K562 (cell line): Measurements from ENCODE around the gene C1orf56. TPM values are rescaled to one million over a fixed set of nuclear protein-coding genes. Genes with fewer than 3 reads are reported as not detected.

Experiments used
- ATAC-seq: fragments of 200-7000 bp; cut with Tn5 transposase; 3 replicates; pipeline ENCODE4 v1.9.1; 2020; ENCODE audit warnings: moderate library complexity
- BruUV-seq: library from RNA; stranded (reverse); fragments of 400-500 nt; replicated peaks from 2 replicates; lab custom pipeline; 2021; lab: Mats Ljungman, UMichigan
- CTCF ChIA-PET: fragments of 300-600 bp; formaldehyde crosslinking; extraction: SDS; loops from one replicate; lab custom pipeline; 2021; ENCODE audit warnings: low intra/inter-chr PET ratio; lab: Yijun Ruan, JAX
- POLR2A ChIA-PET: fragments of 300-600, 350-650 bp; sonication (Branson Sonifier 250); formaldehyde crosslinking; extraction: SDS; loops from one replicate; lab custom pipeline; 2021; ENCODE audit warnings: antibody characterized with exemption, inconsistent platforms; lab: Yijun Ruan, JAX
- DNase-seq, 4 experiments: peaks; one replicate each; pipeline versions ENCODE4 v3.0.0 to v3.0.0-alpha.2; 2011 to 2018; ENCODE audit warnings: low spot score in 3 of 4, mixed read lengths in 3 of 4; ENCODE audit errors: extremely low read depth in 1 of 4
- FAIRE-seq: peaks from 2 replicates; lab custom pipeline; 2011; peaks lifted over from hg19 to GRCh38; lab: Jason Lieb, UNC
- H2AFZ ChIP-seq: 2 replicates; pipeline ENCODE4 v1.6.0; 2011; ENCODE audit warnings: low read depth, low read length, control low read depth, inconsistent platforms
- H3K27ac ChIP-seq: fragments of 200-600 bp; 3 replicates; pipeline ENCODE4 v1.8.0; 2011; ENCODE audit warnings: low read depth, mild to moderate bottlenecking, control low read depth, inconsistent platforms, low read length, moderate library complexity, mixed read lengths; ENCODE audit errors: extremely low read depth
- H3K27me3 ChIP-seq, 2 experiments: fragments of 300-600 bp in 1 of 2; 2 replicates in 1 of 2; 3 replicates in 1 of 2; pipeline versions ENCODE4 v1.6.0 to v1.8.0; 2011; ENCODE audit warnings: inconsistent platforms in 2 of 2, low read length in 2 of 2, mild to moderate bottlenecking in 1 of 2, mixed read lengths in 1 of 2, moderate library complexity in 1 of 2; ENCODE audit not compliant: control insufficient read depth in 2 of 2, insufficient read depth in 2 of 2
- H3K36me3 ChIP-seq: fragments of 300-600 bp; 3 replicates; pipeline ENCODE4 v1.8.0; 2011; ENCODE audit warnings: mild to moderate bottlenecking, low read length, inconsistent platforms; ENCODE audit not compliant: control insufficient read depth, insufficient read depth
- H3K4me1 ChIP-seq, 2 experiments: fragments of 200-600 bp in 1 of 2; replicated peaks in 1 of 2; 2 replicates in 1 of 2; 3 replicates in 1 of 2; pipeline versions ENCODE4 v1.5.1 to v1.8.0; 2011; ENCODE audit warnings: inconsistent platforms in 2 of 2, low read length in 2 of 2, mild to moderate bottlenecking in 1 of 2, mixed read lengths in 1 of 2, moderate library complexity in 1 of 2; ENCODE audit not compliant: control insufficient read depth in 2 of 2, insufficient read depth in 2 of 2
- H3K4me2 ChIP-seq: 2 replicates; pipeline ENCODE4 v1.6.1; 2011; ENCODE audit warnings: low read length, control low read depth, inconsistent platforms, mixed read lengths; ENCODE audit not compliant: insufficient read depth
- H3K4me3 ChIP-seq: fragments of 200-600 bp; sonication (generic), shearing (Covaris generic); 2 replicates; pipeline ENCODE4 v1.5.1; 2016; ENCODE audit warnings: control low read depth, inconsistent platforms
- H3K79me2 ChIP-seq: fragments of 200-600 bp; 3 replicates; pipeline ENCODE4 v1.8.0; 2011; ENCODE audit warnings: low read length, inconsistent platforms; ENCODE audit not compliant: control insufficient read depth, insufficient read depth
- H3K9ac ChIP-seq, 2 experiments: 2 replicates each; pipeline versions ENCODE4 v1.6.0 to v1.6.1; 2011; ENCODE audit warnings: low read depth in 2 of 2, low read length in 2 of 2, control low read depth in 1 of 2, inconsistent platforms in 1 of 2, mild to moderate bottlenecking in 1 of 2, mixed read lengths in 1 of 2; ENCODE audit not compliant: insufficient read depth in 1 of 2
- H3K9me1 ChIP-seq: one replicate; pipeline ENCODE4 v1.6.0; 2011; ENCODE audit warnings: inconsistent platforms, mild to moderate bottlenecking, low read length, moderate library complexity; ENCODE audit not compliant: control insufficient read depth, insufficient read depth
- H3K9me3 ChIP-seq: replicated peaks from 2 replicates; pipeline ENCODE4 v1.5.1; 2011; ENCODE audit warnings: low read depth, low read length, inconsistent platforms; ENCODE audit not compliant: control insufficient read depth, insufficient read depth
- H4K20me1 ChIP-seq: replicated peaks from 2 replicates; pipeline ENCODE4 v1.6.1; 2011; ENCODE audit warnings: low read length, inconsistent platforms, mixed read lengths; ENCODE audit not compliant: control insufficient read depth, insufficient read depth
- EGR1 ChIP-seq: fragments of 450-650 bp; conservative IDR thresholded peaks from 2 replicates; pipeline ENCODE4 v1.6.1; 2017; ENCODE audit warnings: mild to moderate bottlenecking
- HDGF ChIP-seq: fragments of 450-650 bp; IDR thresholded peaks from 2 replicates; pipeline ENCODE4 v1.6.1; 2016
- KDM5B ChIP-seq: fragments of 200-600 bp; sonication (generic); IDR thresholded peaks from 2 replicates; pipeline ENCODE4 v1.6.1; 2012; ENCODE audit warnings: low read depth, mild to moderate bottlenecking, moderate library complexity, low read length, control low read depth, inconsistent platforms; ENCODE audit not compliant: insufficient replicate concordance
- MEF2A ChIP-seq: IDR thresholded peaks from 2 replicates; pipeline ENCODE4 v1.6.1; 2011; ENCODE audit warnings: low read depth, mild to moderate bottlenecking, low read length, moderate library complexity; ENCODE audit not compliant: control insufficient read depth
- ZNF639 ChIP-seq, 2 experiments: fragments of 200-800 bp in 1 of 2; sonication (Bioruptor generic) in 1 of 2; sonication (generic) in 1 of 2; formaldehyde crosslinking in 1 of 2; IDR thresholded peaks in 1 of 2; conservative IDR thresholded peaks in 1 of 2; 2 replicates each; pipeline versions ENCODE4 v1.5.0 to v1.6.1; 2016 to 2020; ENCODE audit warnings: missing compliant biosample characterization in 1 of 2, missing genetic modification characterization in 1 of 2, missing genetic modification reagents in 1 of 2
- WGBS: fragments of 100-300 bp; shearing (Covaris generic); methylation state at CpG from one replicate; pipeline ENCODE4 v1.1.6; 2016; ENCODE audit warnings: low coverage, mixed read lengths; ENCODE audit not compliant: insufficient coverage; ENCODE audit errors: missing lambda C conversion rate; 5-methylcytosine and 5-hydroxymethylcytosine counted together
- in situ Hi-C: fragments of 300-500 bp; cut with MboI; formaldehyde crosslinking; loops from 4 replicates; pipeline ENCODE4 v1.15.0; 2018; ENCODE audit warnings: inconsistent platforms, mixed read lengths
- intact Hi-C: fragments of 100-400 bp; cut with micrococcal nuclease; formaldehyde crosslinking; loops from 2 replicates; pipeline ENCODE4 v1.14.2; 2022
- polyA plus RNA-seq, 8 experiments: library from polyadenylated mRNA; depleted of rRNA in 4 of 8; stranded (reverse) in 5 of 8; unstranded in 3 of 8; fragments of >200 nt; fragmentation: Nextera tagmentation in 2 of 8; fragmentation: Illumina TruSeq in 1 of 8; extraction: Ambion mirVana in 2 of 8; extraction: Trizol in 1 of 8; gene quantifications; 2 replicates each; pipeline versions ENCODE4 v1.2.1 to v1.2.3, GENCODE V29; 2011 to 2014; ENCODE audit warnings: inconsistent platforms in 1 of 8, missing spikeins in 1 of 8
- total RNA-seq, 7 experiments: library from RNA; depleted of rRNA in 6 of 7; stranded (reverse); fragments of >200 nt in 6 of 7; fragmentation: Illumina TruSeq in 2 of 7; extraction: Trizol in 2 of 7; gene quantifications; 2 replicates each; pipeline versions ENCODE4 v1.2.1 to v1.2.3, GENCODE V29; 2011 to 2021; ENCODE audit warnings: low replicate concordance in 1 of 7
- TF ChIP-seq, protein P1 (sequence below): fragments of 250-450 bp; sonication (Bioruptor Pico); IDR thresholded peaks from 2 replicates; pipeline ENCODE4 v1.9.0; 2021; ENCODE audit warnings: mild to moderate bottlenecking, inconsistent platforms
- TF ChIP-seq, protein P2 (sequence below): sonication (generic); formaldehyde crosslinking; IDR thresholded peaks from 2 replicates; pipeline ENCODE4 v1.8.1; 2023; ENCODE audit warnings: missing genetic modification reagents, mild to moderate bottlenecking, borderline replicate concordance
- TF ChIP-seq, protein P3 (sequence below): fragments of 450-650 bp; formaldehyde crosslinking; IDR thresholded peaks from 2 replicates; pipeline ENCODE4 v1.4.0; 2022; ENCODE audit warnings: missing genetic modification characterization

Gene C1orf56
- total and polyA plus RNA-seq, 9 of the 15 experiments (the other 6 are each of a cell fraction or from before 2014, with no cell fraction given): 0.18 to 15.7 (median 1.1) TPM

DNA sequence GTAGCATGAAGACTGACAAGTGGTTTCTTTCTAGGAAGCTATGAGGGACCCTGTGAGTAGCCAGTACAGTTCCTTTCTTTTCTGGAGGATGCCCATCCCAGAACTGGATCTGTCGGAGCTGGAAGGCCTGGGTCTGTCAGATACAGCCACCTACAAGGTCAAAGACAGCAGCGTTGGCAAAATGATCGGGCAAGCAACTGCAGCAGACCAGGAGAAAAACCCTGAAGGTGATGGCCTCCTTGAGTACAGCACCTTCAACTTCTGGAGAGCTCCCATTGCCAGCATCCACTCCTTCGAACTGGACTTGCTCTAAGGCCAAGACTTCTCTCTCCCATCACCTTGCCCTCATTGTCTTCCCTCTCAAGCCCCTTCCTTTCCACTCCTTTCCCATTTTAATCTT lies 19.6 kb downstream of the C1orf56 start (continued):
- no peak for TF ChIP-seq KDM5B
- TF ChIP-seq, protein P1, sequence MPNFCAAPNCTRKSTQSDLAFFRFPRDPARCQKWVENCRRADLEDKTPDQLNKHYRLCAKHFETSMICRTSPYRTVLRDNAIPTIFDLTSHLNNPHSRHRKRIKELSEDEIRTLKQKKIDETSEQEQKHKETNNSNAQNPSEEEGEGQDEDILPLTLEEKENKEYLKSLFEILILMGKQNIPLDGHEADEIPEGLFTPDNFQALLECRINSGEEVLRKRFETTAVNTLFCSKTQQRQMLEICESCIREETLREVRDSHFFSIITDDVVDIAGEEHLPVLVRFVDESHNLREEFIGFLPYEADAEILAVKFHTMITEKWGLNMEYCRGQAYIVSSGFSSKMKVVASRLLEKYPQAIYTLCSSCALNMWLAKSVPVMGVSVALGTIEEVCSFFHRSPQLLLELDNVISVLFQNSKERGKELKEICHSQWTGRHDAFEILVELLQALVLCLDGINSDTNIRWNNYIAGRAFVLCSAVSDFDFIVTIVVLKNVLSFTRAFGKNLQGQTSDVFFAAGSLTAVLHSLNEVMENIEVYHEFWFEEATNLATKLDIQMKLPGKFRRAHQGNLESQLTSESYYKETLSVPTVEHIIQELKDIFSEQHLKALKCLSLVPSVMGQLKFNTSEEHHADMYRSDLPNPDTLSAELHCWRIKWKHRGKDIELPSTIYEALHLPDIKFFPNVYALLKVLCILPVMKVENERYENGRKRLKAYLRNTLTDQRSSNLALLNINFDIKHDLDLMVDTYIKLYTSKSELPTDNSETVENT: no peak

DNA sequence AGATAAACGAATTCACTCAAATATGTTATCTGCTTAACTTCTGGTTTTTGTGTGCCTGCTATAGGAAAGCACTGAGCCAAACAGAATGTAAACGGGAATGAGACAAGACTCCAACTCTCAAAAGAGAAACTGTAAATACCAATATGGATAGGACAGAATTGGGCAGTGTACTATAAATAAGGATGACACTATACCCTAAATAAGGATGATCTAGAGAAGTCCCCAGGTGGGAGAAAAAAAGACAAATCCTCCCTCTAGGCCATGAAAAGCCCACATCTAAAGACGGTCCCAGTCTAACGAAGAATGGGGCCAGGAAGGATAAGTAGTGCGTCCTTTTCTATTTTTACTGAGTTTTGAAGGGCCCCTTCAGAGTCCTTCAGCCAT lies 21.5 kb downstream of the C1orf56 start:
- H3K36me3 ChIP-seq: peaks cover 32% of the 10 kb centered on the region; the same call in 2 of the 3 replicates
- CTCF ChIA-PET: no interaction called here
- no TSS peak for BruUV-seq
- DNase-seq: no peak
- H3K4me1 ChIP-seq: peaks cover 24 to 29% of the 10 kb centered on the region in 2 experiments
- H3K9me1 ChIP-seq: no peaks in the 10 kb centered on the region
- TF ChIP-seq MEF2A (peak; percentile 58; the same call in 1 of the 2 replicates), ZNF639 (CRISPR knock-in tag; conservative IDR thresholded peaks at IDR 0.05 in 1 of 2, IDR thresholded peaks at IDR 0.05 in 1 of 2) (0 out of 4 replicates have a peak, but pooled peaks of 1 of the 2 experiments have one; percentile 16), HDGF (no peak), EGR1 (0 out of 2 replicates have a peak, but pooled peaks have one; percentile 5)
- TF ChIP-seq, protein P2, sequence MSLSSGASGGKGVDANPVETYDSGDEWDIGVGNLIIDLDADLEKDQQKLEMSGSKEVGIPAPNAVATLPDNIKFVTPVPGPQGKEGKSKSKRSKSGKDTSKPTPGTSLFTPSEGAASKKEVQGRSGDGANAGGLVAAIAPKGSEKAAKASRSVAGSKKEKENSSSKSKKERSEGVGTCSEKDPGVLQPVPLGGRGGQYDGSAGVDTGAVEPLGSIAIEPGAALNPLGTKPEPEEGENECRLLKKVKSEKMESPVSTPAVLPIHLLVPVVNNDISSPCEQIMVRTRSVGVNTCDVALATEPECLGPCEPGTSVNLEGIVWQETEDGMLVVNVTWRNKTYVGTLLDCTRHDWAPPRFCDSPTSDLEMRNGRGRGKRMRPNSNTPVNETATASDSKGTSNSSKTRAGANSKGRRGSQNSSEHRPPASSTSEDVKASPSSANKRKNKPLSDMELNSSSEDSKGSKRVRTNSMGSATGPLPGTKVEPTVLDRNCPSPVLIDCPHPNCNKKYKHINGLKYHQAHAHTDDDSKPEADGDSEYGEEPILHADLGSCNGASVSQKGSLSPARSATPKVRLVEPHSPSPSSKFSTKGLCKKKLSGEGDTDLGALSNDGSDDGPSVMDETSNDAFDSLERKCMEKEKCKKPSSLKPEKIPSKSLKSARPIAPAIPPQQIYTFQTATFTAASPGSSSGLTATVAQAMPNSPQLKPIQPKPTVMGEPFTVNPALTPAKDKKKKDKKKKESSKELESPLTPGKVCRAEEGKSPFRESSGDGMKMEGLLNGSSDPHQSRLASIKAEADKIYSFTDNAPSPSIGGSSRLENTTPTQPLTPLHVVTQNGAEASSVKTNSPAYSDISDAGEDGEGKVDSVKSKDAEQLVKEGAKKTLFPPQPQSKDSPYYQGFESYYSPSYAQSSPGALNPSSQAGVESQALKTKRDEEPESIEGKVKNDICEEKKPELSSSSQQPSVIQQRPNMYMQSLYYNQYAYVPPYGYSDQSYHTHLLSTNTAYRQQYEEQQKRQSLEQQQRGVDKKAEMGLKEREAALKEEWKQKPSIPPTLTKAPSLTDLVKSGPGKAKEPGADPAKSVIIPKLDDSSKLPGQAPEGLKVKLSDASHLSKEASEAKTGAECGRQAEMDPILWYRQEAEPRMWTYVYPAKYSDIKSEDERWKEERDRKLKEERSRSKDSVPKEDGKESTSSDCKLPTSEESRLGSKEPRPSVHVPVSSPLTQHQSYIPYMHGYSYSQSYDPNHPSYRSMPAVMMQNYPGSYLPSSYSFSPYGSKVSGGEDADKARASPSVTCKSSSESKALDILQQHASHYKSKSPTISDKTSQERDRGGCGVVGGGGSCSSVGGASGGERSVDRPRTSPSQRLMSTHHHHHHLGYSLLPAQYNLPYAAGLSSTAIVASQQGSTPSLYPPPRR (CRISPR knock-in tag): 0 out of 2 replicates have a peak, but pooled peaks have one; percentile 40
- TF ChIP-seq, protein P3, sequence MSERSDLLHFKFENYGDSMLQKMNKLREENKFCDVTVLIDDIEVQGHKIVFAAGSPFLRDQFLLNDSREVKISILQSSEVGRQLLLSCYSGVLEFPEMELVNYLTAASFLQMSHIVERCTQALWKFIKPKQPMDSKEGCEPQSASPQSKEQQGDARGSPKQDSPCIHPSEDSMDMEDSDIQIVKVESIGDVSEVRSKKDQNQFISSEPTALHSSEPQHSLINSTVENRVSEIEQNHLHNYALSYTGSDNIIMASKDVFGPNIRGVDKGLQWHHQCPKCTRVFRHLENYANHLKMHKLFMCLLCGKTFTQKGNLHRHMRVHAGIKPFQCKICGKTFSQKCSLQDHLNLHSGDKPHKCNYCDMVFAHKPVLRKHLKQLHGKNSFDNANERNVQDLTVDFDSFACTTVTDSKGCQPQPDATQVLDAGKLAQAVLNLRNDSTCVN (CRISPR knock-in tag): no peak
- H3K4me3 ChIP-seq: peak overlapping the region; percentile 82; the same call in 1 of the 2 replicates
- POLR2A ChIA-PET: interaction anchor here (1.0 to 2.0 kb wide), 4 partner anchors 9 to 12 kb away, joined by 4 to 7 read pairs (median 4); partner anchors contain the start of genes CDC42SE1 and MLLT11
- FAIRE-seq: no peak
- H3K79me2 ChIP-seq: peaks cover 36% of the 10 kb centered on the region
- peak; percentile 1; the same call in 1 of the 3 replicates for ATAC-seq
- H2AFZ ChIP-seq: peak overlapping the region; percentile 40; the same call in 1 of the 2 replicates
- H4K20me1 ChIP-seq: no peaks in the 10 kb centered on the region
- in situ Hi-C loops: no loop called here
- peak overlapping the region; percentile 97 for H3K4me2 ChIP-seq
- H3K27ac ChIP-seq: peak overlapping the region; percentile 98
- H3K27me3 ChIP-seq: no peaks in the 10 kb centered on the region
- peak overlapping the region; percentile 93 to 94; a peak in 3 of 4 replicates for H3K9ac ChIP-seq
- WGBS: 12% methylated on average over 5 of the region's 5 CpGs
- intact Hi-C loops: no loop called here
- H3K9me3 ChIP-seq: no peaks in the 10 kb centered on the region
